ENCODE measurements around the gene ANTXR1. TPM values are rescaled to one million over a fixed set of nuclear protein-coding genes. Genes with fewer than 3 reads are reported as not detected.

ANTXR1 gene
- total and polyA plus RNA-seq, 2 donors (not counting 3 experiments of a cell fraction or from before 2014, with no cell fraction given) = 4.2 to 17.3 TPM

DNA sequence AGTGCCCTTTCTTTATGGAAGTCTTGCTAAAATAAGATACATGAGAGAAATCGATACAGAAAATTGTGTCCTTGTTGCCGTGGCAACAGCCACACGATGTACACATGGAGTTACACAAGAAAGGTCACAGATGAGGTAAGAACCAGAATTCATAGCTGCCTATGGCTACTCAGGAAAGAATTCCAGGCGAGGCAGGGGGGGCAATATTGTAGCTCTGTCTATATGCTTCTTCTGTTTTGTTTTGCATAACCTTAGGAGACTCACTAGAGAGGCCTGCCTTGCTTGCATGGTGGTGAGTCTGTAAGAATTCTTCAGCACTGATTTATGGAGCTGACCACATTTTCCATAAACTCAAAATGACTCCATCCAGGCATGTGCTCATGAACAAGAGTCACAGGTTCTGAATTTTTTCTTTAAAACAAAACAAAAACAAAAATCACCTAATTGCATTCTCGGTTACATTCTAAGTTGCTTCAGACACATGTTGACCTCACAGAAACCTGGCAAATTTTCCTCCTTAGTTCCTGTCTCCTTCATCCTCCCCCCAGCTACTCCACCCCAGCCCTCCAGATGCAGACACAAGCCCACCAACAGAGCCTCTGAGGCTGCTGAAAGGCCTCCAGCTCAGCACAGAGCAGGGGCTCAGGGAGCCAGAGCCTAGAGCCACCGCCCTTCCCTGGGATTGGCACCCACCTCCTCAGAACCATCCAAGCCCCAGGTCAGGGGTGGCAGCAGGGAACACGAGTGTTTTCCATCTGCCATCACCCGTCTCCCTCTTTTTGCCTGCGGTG lies 183.5 kb downstream of the ANTXR1 start:
- H2AFZ ChIP-seq (ENCODE audit: low read depth, low read length) = no peak overlapping the region
- TF ChIP-seq FOS (IDR thresholded peaks at IDR 0.05; ENCODE audit: borderline replicate concordance, insufficient read depth, low read length) (no peak), EZH2 (IDR thresholded peaks at IDR 0.05; ENCODE audit: borderline replicate concordance, low read depth, low read length, severe bottlenecking) (no peak), GATA2 (IDR thresholded peaks at IDR 0.05; ENCODE audit: insufficient read depth, insufficient read length, low read depth, low read length) (no peak), POLR2AphosphoS5 (IDR thresholded peaks at IDR 0.05; ENCODE audit: insufficient read depth, low read depth, low read length) (no peak), MYC (IDR thresholded peaks at IDR 0.05; ENCODE audit: low read depth, low read length) (no peak), JUN (IDR thresholded peaks at IDR 0.05; ENCODE audit: borderline replicate concordance, insufficient read depth, insufficient read length, low read depth) (no peak), POLR2A (IDR thresholded peaks at IDR 0.05; ENCODE audit: low read depth, low read length) (no peak)
- TF ChIP-seq, protein P1, sequence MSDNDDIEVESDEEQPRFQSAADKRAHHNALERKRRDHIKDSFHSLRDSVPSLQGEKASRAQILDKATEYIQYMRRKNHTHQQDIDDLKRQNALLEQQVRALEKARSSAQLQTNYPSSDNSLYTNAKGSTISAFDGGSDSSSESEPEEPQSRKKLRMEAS (IDR thresholded peaks at IDR 0.05; ENCODE audit: insufficient read depth, insufficient read length) = no peak
- TF ChIP-seq, protein P2, sequence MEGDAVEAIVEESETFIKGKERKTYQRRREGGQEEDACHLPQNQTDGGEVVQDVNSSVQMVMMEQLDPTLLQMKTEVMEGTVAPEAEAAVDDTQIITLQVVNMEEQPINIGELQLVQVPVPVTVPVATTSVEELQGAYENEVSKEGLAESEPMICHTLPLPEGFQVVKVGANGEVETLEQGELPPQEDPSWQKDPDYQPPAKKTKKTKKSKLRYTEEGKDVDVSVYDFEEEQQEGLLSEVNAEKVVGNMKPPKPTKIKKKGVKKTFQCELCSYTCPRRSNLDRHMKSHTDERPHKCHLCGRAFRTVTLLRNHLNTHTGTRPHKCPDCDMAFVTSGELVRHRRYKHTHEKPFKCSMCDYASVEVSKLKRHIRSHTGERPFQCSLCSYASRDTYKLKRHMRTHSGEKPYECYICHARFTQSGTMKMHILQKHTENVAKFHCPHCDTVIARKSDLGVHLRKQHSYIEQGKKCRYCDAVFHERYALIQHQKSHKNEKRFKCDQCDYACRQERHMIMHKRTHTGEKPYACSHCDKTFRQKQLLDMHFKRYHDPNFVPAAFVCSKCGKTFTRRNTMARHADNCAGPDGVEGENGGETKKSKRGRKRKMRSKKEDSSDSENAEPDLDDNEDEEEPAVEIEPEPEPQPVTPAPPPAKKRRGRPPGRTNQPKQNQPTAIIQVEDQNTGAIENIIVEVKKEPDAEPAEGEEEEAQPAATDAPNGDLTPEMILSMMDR (IDR thresholded peaks at IDR 0.05; ENCODE audit: extremely low read depth in 1 of 2, insufficient read depth in 1 of 2, low read depth in 1 of 2, low read length in 2 of 2) = no peak
- FAIRE-seq (no peak), DNase-seq (ENCODE audit: low read depth, low spot score) (no peak)
- BruUV-seq (replicated peaks) = no TSS peak
- no peaks in the 10 kb centered on the region for H3K9me1 ChIP-seq (replicated peaks; ENCODE audit: control insufficient read depth, extremely low read depth, insufficient read depth, low read length)
- no peaks in the 10 kb centered on the region for H3K79me2 ChIP-seq (ENCODE audit: control insufficient read depth, insufficient read depth, low read length)
- no peaks in the 10 kb centered on the region for H3K9me3 ChIP-seq (replicated peaks; ENCODE audit: control insufficient read depth, insufficient read depth, low read length)
- intact Hi-C loops (cut with micrococcal nuclease) (no loop called here), dilution Hi-C loops (cut with MboI; ENCODE audit: extremely low pct_ligation_motif_present, low sequenced_read_pairs) (no loop called here)
- no peaks in the 10 kb centered on the region for H3K27me3 ChIP-seq (ENCODE audit: control insufficient read depth in 2 of 2, insufficient read depth in 2 of 2, low read length in 2 of 2)
- H3K4me1 ChIP-seq (ENCODE audit: control insufficient read depth, extremely low read depth, insufficient read depth, low read length) = peaks cover 10% of the 10 kb centered on the region
- H3K36me3 ChIP-seq (ENCODE audit: control insufficient read depth in 2 of 2, extremely low read depth in 1 of 2, insufficient read depth in 2 of 2, low read length in 2 of 2) = no peaks in the 10 kb centered on the region
- ChIA-PET POLR2A (no interaction called here), CTCF (interaction anchor here (0.7 to 2.7 kb wide), 7 partner anchors 9 to 110 kb away, joined by 3 to 10 read pairs (median 4); no protein-coding TSS in a partner anchor)
- H4K20me1 ChIP-seq (replicated peaks; ENCODE audit: control insufficient read depth, extremely low read depth, insufficient read depth, low read length) = no peaks in the 10 kb centered on the region
- no peak overlapping the region for H3K4me3 ChIP-seq (replicated peaks in 1 of 3; ENCODE audit: insufficient read depth in 1 of 3, low read depth in 1 of 3, low read length in 3 of 3)
- H3K27ac ChIP-seq (ENCODE audit: insufficient read depth, low read depth, low read length) = no peak overlapping the region
- H3K4me2 ChIP-seq (ENCODE audit: insufficient read depth, low read length) = no peak overlapping the region
- H3K9ac ChIP-seq (replicated peaks; ENCODE audit: extremely low read depth, insufficient read depth, low read length) = no peak overlapping the region
